SIG-M5 treated with dmso at 0.1 percent for 504 hours (cell line): ENCODE measurements around the gene MAP3K12.
A peak's percentile ranks its signal among the peaks of the same experiment; 100 is the strongest.
"Not testable (repeated sequence)": the region's sequence is repeated elsewhere in the genome, so short reads cannot be mapped to it uniquely, and the experiment has no call there.

ENCODE experiments used
- DNase-seq: peaks from one replicate; lab custom pipeline; 2025; ENCODE audit not compliant: unreplicated experiment; lab: John Stamatoyannopoulos, UW

MAP3K12 gene

GRCh38 chr12:53499266-53500141, at the start of gene MAP3K12:
Gene MAP3K12 (minus strand): TSS chr12:53499458. CDS start chr12:53487391, 12,067 bp downstream.
- peak; percentile 75 for DNase-seq

GRCh38 chr12:53548354-53548753, 49.1 kb upstream of the MAP3K12 start:
- DNase-seq: not testable (repeated sequence)

- peak; percentile 77 for DNase-seq
These were observed 44.3 kb upstream of the MAP3K12 start for GRCh38 chr12:53543539-53543938.

- no peak for DNase-seq
These were observed 40.3 kb upstream of the MAP3K12 start for GRCh38 chr12:53539526-53539925.

GRCh38 chr12:53538209-53538689, 39.0 kb upstream of the MAP3K12 start:
- peak; percentile 66 for DNase-seq

- no peak for DNase-seq
These were observed 37.7 kb upstream of the MAP3K12 start for GRCh38 chr12:53536962-53537361.

- DNase-seq: no peak
These were observed 34.2 kb upstream of the MAP3K12 start for GRCh38 chr12:53533471-53533870.

- no peak for DNase-seq
These were observed 33.5 kb upstream of the MAP3K12 start for GRCh38 chr12:53532524-53533445.

DNA sequence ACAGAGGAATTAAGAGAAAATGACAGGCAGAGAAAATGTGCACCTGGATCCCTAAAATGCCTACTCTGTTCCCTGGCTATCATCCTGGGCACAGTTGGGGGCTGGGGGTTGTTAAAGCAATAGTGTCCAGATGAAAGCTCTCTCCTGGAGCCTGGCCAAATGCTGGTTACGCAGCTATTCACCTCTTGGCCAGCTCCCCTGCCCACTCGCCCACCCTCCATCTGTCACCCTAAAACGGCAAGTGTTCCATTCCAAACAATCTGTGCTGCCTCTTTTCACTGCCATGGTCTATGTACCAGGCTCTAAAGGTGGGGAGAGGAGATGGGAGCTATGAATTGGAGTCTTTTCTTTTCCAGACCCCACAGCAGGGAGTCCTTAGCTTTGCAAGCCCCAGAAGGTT, 32.8 kb upstream of the MAP3K12 start:
- DNase-seq: no peak

DNA sequence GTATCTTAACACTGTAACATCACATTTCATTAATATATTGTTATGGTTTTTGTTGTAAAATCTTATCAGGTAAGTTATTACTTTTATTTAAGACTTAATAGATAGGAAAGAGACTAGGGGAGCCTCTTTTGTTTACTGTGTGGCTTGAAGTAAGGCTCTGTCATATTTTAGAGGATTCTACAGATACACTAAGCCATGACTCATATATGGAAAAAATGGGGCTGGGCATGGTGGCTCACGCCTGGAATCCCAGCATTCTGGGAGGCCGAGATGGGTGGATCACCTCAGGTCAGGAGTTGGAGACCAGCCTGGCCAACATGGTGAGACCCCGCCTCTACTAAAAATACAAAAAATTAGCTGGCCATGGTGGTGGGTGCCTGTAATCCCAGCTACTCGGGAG, 31.7 kb upstream of the MAP3K12 start:
- DNase-seq: no peak

DNA sequence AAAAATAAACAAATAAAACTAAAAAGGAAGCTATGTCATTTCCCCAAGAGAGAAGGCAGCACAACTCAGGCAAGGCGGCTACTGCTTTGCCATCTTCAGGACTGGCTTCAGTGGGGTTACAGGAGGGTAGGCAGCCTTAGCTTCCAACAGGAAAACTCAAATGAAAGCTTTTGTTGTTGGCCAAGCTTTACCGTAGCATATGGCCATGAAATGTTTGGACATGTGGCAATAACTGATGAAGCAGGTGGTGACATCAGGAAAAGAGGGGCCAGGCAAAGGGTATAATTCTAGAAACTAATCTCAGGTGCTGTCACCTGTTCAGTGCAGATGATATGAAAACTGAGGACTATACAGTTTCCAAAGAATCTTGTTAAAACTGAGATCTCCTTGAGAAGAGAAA, 30.8 kb upstream of the MAP3K12 start:
- DNase-seq: no peak

GRCh38 chr12:53524476-53524875, 25.2 kb upstream of the MAP3K12 start:
- DNase-seq: no peak

- DNase-seq: no peak
These were observed 23.9 kb upstream of the MAP3K12 start for GRCh38 chr12:53523131-53523530.

- DNase-seq: no peak
These were observed 19.1 kb upstream of the MAP3K12 start for GRCh38 chr12:53518381-53518780.

DNA sequence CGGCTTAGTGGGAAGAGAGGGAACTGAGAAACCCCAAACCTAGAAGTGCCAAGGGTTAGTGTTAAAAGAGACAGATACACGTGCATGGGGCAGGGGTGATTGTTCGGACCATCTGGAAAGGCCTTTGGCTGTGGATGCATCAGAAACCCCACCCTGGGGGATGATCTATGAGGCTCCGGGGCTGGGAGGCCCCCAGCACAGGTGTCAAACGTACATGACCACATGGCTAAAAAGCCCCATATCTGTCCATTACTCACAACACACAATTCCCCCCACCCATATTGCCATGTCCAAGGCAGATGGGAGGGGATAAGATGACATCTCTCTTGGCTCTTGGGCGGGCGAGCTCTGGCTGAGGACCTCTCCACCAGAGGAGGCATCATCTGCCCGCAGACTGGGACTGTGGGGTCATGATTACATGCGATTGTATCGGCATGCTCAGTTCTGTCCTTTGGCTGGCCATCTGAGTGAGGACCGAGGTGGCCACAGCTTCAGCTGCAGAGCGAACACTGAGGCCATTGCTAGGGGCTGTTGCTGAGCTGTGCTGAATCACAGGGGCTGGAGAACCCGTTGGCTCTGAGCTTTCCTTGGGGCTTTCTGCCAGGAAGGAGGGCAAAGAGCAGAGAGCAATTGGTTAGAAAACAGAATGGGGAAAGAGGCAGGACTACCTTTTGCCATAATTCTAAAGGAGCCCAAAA, 17.6 kb upstream of the MAP3K12 start:
- DNase-seq: no peak

DNA sequence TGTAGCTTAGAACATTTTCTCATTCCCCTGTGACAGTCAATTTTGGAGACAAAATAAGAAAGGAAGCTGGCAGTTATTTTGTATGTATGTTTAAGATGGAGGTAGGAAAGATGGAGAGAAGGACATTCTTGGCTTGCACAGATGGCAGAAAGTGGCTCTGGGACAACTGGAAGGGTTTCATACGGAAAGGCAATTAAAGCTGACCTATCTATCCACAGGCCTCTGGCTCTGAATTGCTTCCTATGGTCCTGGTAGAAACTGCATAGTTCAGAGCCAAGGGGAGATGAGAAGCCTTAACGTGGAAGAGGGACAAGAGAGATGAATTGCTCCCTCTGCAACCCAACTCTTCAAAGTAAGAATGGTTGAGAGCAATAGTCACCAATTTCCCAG, 16.0 kb upstream of the MAP3K12 start:
- DNase-seq: no peak

GRCh38 chr12:53514628-53515290, 15.5 kb upstream of the MAP3K12 start:
- no peak for DNase-seq

DNA sequence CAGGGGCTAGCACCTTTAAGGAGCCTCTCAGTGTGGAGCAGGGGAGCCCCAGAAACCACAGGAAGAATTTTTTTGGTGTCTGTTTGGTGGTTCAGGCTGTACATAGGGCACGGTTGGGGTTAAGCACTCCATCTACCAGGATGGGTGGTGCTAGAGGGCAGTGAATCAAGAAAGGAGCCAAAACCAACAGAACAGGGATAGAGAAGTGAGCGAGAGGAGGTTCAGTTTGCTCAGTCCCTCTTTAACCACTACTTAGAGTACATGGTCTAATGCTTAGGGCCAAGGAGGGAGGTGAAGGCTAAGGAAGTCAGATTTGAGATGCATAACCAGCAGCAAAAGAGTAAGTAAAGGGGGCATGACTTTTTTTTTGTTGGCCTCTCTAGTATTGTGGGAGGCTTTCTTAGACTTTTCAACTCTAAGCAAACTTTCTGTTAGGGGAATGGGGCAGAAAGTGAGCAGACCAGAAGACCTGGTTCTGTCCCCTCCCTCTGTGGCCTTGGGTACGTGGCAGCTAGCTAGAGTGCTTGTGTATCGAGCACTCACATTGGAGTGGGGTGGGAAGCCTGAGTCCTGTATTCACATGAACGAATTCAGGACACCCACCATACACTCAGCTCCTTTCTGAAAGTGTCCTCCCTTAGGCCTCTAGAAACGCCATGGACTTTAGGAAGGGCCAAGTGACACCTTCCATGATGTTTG, 14.6 kb upstream of the MAP3K12 start:
- no peak for DNase-seq

DNA sequence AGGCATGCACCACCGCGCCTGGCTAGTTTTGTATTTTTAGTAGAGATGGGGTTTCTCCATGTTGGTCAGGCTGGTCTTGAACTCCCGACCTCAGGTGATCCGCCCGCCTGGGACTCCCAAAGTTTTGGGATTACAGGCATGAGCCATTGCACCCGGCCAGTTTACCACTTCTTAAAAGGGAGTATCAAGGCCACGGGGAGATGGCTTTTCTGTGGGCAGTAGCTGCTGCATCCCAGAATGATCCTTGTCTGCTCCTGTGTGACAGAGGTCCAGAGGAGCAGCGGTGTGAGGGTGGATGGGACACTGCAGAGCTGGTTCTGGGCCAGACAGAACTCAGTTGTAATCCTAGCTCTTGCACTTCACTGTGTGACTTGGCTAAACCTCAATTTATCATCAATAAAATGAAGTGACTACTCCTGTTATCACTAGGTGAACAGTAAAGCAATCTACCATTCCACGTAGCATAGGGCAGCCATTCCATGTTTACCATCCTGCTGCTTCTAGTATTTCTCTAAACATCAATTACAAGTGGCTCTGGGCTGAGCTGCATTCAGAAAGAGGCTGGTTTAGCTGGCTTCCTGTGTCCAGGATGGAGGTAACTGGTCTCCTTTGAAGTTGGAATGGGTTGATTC, 11.0 kb upstream of the MAP3K12 start:
- DNase-seq: no peak
